Panc1 (cell line): ENCODE measurements around the gene SPATC1L. TPM values are rescaled to one million over a fixed set of nuclear protein-coding genes. Genes with fewer than 3 reads are reported as not detected.

Experiments used
- ATAC-seq: fragments of 200-7000 bp; cut with Tn5 transposase; 2 replicates; pipeline ENCODE4 v1.9.1; 2020; ENCODE audit warnings: mild to moderate bottlenecking, moderate library complexity
- BruUV-seq: library from RNA; stranded (reverse); fragments of 400-500 nt; replicated peaks from 2 replicates; lab custom pipeline; 2021; lab: Mats Ljungman, UMichigan
- CTCF ChIA-PET: fragments of 300-600 bp; sonication (Branson Sonifier 250); formaldehyde crosslinking; loops from one replicate; lab custom pipeline; 2022; ENCODE audit warnings: antibody characterized with exemption; lab: Charles Lee
- POLR2A ChIA-PET: fragments of 300-600 bp; sonication (Branson Sonifier 250); formaldehyde crosslinking; loops from one replicate; lab custom pipeline; 2022; ENCODE audit warnings: antibody characterized with exemption; lab: Charles Lee
- DNase-seq: peaks from one replicate; pipeline ENCODE4 v3.0.0-alpha.2; 2010; ENCODE audit warnings: low read depth, low spot score
- H3K27ac ChIP-seq: 2 replicates; pipeline ENCODE4 v1.5.1; 2011; ENCODE audit warnings: mild to moderate bottlenecking, low read length, inconsistent platforms
- H3K27me3 ChIP-seq: fragments of 200-500 bp; sonication (Bioruptor generic); 2 replicates; pipeline ENCODE4 v1.6.0; 2014; ENCODE audit warnings: low read length, inconsistent platforms; ENCODE audit not compliant: control insufficient read depth, insufficient read depth
- H3K36me3 ChIP-seq: fragments of 200-500 bp; sonication (Bioruptor generic); 2 replicates; pipeline ENCODE4 v1.5.1; 2014; ENCODE audit warnings: inconsistent platforms, mild to moderate bottlenecking, low read length, moderate library complexity; ENCODE audit not compliant: control insufficient read depth, insufficient read depth
- H3K4me1 ChIP-seq: 2 replicates; pipeline ENCODE4 v1.5.1; 2011; ENCODE audit warnings: inconsistent platforms, mild to moderate bottlenecking, low read length, moderate library complexity; ENCODE audit not compliant: control insufficient read depth, insufficient read depth
- H3K4me3 ChIP-seq, 2 experiments: 2 replicates each; pipeline ENCODE4 v1.5.1; 2011 to 2012; ENCODE audit warnings: low read depth in 2 of 2, low read length in 2 of 2, mild to moderate bottlenecking in 2 of 2, inconsistent platforms in 1 of 2, moderate library complexity in 1 of 2
- H3K9me3 ChIP-seq: fragments of 200-500 bp; sonication (Bioruptor generic); 2 replicates; pipeline ENCODE4 v1.5.1; 2014; ENCODE audit warnings: low read depth, mild to moderate bottlenecking, inconsistent platforms, low read length, moderate library complexity; ENCODE audit not compliant: control insufficient read depth, insufficient read depth
- POLR2AphosphoS5 ChIP-seq: IDR thresholded peaks from 2 replicates; pipeline ENCODE4 v1.6.1; 2012; ENCODE audit warnings: mild to moderate bottlenecking, low read depth, low read length, moderate library complexity
- SIN3A ChIP-seq: IDR thresholded peaks from 2 replicates; pipeline ENCODE4 v1.6.1; 2012; ENCODE audit warnings: low read depth, mild to moderate bottlenecking, low read length, moderate library complexity, borderline replicate concordance; ENCODE audit not compliant: insufficient read depth
- TCF7L2 ChIP-seq: IDR thresholded peaks from 2 replicates; pipeline ENCODE4 v1.6.1; 2011; ENCODE audit warnings: mild to moderate bottlenecking, low read depth, low read length, inconsistent platforms
- in situ Hi-C: cut with HindIII; loops from 2 replicates; pipeline ENCODE4 v1.10.0; 2016; ENCODE audit warnings: low sequenced_read_pairs, low pct_unique_long_range_greater_than_20kb
- intact Hi-C: fragments of 100-400 bp; cut with micrococcal nuclease; formaldehyde crosslinking; loops from one replicate; pipeline ENCODE4 v1.10.0; 2022; ENCODE audit not compliant: unreplicated experiment
- total RNA-seq: library from RNA; stranded (reverse); gene quantifications from one replicate; pipeline ENCODE4 v1.2.1, GENCODE V29; 2021; ENCODE audit not compliant: unreplicated experiment
- TF ChIP-seq, protein P1 (sequence below), 2 experiments: IDR thresholded peaks; 2 replicates each; pipeline ENCODE4 v1.6.1; 2011 to 2012; ENCODE audit warnings: low read depth in 2 of 2, control low read depth in 1 of 2, low read length in 1 of 2, mild to moderate bottlenecking in 1 of 2, moderate library complexity in 1 of 2; ENCODE audit not compliant: insufficient read depth in 1 of 2
- TF ChIP-seq, protein P2 (sequence below): fragments of 450-650 bp; IDR thresholded peaks from 2 replicates; pipeline ENCODE4 v1.5.1; 2017; ENCODE audit warnings: mild to moderate bottlenecking

SPATC1L gene
- total RNA-seq, 1 experiment from 2014 or later: 0.26 TPM

DNA sequence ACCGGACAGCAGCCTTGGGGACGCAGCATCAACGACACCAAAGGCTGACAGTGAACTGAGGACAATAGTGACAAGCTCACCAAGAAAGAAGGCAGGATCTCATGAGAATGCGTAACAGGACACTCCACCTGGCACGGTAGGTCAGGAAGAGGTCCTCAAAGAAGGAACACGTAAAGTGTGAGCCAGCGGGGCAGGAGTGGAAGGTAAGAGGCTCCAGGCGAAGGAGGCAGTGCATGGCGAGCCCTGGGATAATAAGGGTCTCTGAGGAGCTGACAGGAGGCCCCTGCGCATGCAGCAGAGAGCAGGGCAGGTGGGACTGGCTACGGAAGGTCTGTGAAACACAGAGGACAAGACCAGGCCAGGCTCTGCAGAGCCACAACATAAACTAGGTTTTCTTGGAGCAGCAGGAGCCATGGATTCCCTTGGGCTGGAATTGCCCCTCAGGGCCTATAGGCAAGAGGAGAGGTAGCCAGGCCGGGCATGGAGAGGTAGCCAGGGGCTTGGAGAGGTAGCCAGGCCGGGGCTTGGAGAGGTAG is 36.1 kb upstream of the SPATC1L start:
- Histone ChIP-seq H3K27me3 (no peaks in the 10 kb centered on the region), H3K4me1 (no peaks in the 10 kb centered on the region), H3K9me3 (no peaks in the 10 kb centered on the region), H3K36me3 (no peaks in the 10 kb centered on the region), H3K27ac (no peak overlapping the region), H3K4me3 (no peak overlapping the region)
- TF ChIP-seq, protein P1, sequence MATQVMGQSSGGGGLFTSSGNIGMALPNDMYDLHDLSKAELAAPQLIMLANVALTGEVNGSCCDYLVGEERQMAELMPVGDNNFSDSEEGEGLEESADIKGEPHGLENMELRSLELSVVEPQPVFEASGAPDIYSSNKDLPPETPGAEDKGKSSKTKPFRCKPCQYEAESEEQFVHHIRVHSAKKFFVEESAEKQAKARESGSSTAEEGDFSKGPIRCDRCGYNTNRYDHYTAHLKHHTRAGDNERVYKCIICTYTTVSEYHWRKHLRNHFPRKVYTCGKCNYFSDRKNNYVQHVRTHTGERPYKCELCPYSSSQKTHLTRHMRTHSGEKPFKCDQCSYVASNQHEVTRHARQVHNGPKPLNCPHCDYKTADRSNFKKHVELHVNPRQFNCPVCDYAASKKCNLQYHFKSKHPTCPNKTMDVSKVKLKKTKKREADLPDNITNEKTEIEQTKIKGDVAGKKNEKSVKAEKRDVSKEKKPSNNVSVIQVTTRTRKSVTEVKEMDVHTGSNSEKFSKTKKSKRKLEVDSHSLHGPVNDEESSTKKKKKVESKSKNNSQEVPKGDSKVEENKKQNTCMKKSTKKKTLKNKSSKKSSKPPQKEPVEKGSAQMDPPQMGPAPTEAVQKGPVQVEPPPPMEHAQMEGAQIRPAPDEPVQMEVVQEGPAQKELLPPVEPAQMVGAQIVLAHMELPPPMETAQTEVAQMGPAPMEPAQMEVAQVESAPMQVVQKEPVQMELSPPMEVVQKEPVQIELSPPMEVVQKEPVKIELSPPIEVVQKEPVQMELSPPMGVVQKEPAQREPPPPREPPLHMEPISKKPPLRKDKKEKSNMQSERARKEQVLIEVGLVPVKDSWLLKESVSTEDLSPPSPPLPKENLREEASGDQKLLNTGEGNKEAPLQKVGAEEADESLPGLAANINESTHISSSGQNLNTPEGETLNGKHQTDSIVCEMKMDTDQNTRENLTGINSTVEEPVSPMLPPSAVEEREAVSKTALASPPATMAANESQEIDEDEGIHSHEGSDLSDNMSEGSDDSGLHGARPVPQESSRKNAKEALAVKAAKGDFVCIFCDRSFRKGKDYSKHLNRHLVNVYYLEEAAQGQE (IDR thresholded peaks at IDR 0.05; ENCODE audit: insufficient read depth in 1 of 2, low read depth in 2 of 2, low read length in 1 of 2): no peak
- no peak for TF ChIP-seq TCF7L2
- CTCF ChIA-PET: no interaction called here
- intact Hi-C loops: no loop called here
- ATAC-seq (no peak), DNase-seq (no peak)
- no TSS peak for BruUV-seq
- in situ Hi-C loops: no loop called here
- POLR2A ChIA-PET: no interaction called here

DNA sequence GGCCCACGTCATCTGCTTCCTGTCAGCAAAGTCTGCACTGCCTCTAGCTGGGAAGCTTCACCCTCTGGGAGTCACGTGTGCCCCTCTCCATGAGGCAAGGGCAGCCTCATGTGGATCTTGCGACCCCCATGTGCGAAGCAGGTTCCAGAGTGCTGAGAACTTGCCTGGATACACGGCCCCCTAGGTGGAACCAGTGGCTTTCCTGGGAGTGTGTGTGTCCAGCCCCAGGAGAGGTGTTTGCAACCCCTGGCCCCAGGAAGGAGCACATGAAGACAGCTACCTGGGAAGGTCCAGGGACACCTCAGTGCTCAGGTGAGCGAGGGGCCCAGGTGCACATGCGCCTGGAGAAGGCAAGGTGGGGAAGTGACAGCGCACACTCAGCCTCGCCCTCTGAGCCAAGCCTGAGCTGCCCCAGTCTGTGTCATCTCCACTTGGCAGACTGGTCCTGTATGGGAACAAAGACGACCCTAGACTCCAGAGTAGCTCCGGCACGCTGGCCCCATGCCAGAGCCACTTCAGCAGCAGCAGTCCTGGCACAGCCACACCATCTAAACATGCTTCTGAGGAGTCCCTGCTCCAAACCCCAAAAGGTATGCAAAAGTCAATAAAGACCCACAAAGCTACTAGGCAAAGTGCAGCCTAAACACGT is 35.5 kb upstream of the SPATC1L start:
- Histone ChIP-seq H3K27me3 (no peaks in the 10 kb centered on the region), H3K36me3 (no peaks in the 10 kb centered on the region), H3K4me3 (no peak overlapping the region), H3K9me3 (no peaks in the 10 kb centered on the region), H3K4me1 (no peaks in the 10 kb centered on the region), H3K27ac (no peak overlapping the region)
- intact Hi-C loops: no loop called here
- POLR2A ChIA-PET: no interaction called here
- TF ChIP-seq, protein P1 (IDR thresholded peaks at IDR 0.05; ENCODE audit: insufficient read depth in 1 of 2, low read depth in 2 of 2, low read length in 1 of 2): no peak
- TF ChIP-seq TCF7L2: no peak
- TF ChIP-seq POLR2AphosphoS5: no peak
- TF ChIP-seq SIN3A: no peak
- TF ChIP-seq, protein P2, sequence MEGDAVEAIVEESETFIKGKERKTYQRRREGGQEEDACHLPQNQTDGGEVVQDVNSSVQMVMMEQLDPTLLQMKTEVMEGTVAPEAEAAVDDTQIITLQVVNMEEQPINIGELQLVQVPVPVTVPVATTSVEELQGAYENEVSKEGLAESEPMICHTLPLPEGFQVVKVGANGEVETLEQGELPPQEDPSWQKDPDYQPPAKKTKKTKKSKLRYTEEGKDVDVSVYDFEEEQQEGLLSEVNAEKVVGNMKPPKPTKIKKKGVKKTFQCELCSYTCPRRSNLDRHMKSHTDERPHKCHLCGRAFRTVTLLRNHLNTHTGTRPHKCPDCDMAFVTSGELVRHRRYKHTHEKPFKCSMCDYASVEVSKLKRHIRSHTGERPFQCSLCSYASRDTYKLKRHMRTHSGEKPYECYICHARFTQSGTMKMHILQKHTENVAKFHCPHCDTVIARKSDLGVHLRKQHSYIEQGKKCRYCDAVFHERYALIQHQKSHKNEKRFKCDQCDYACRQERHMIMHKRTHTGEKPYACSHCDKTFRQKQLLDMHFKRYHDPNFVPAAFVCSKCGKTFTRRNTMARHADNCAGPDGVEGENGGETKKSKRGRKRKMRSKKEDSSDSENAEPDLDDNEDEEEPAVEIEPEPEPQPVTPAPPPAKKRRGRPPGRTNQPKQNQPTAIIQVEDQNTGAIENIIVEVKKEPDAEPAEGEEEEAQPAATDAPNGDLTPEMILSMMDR: no peak
- CTCF ChIA-PET: interaction anchor here (0.7 kb wide), 1 partner anchor 180 kb away, joined by 9 read pairs; no protein-coding TSS in a partner anchor
- in situ Hi-C loops: no loop called here
- ATAC-seq: no peak
- DNase-seq: no peak
- BruUV-seq: no TSS peak
